Upper lobe of right lung (tissue), 1 donor: ENCODE measurements around the gene NUDT1. TPM values are rescaled to one million over a fixed set of nuclear protein-coding genes. Genes with fewer than 3 reads are reported as not detected.

Experiments used
- ATAC-seq: fragments of 200-7000 bp; cut with Tn5 transposase; one replicate; pipeline ENCODE4 v1.9.1; 2020; ENCODE audit warnings: mild to moderate bottlenecking, moderate library complexity
- DNase-seq: peaks from one replicate; pipeline ENCODE4 v3.0.0-alpha.2; 2020
- H3K27ac ChIP-seq: fragments of 200-600 bp; one replicate; pipeline ENCODE4 v1.8.0; 2022
- H3K27me3 ChIP-seq: fragments of 200-600 bp; one replicate; pipeline ENCODE4 v1.8.0; 2022; ENCODE audit warnings: mild to moderate bottlenecking
- H3K36me3 ChIP-seq: fragments of 200-600 bp; one replicate; pipeline ENCODE4 v1.8.0; 2022
- H3K4me1 ChIP-seq: fragments of 200-600 bp; one replicate; pipeline ENCODE4 v1.8.0; 2022
- H3K4me3 ChIP-seq: fragments of 200-600 bp; one replicate; pipeline ENCODE4 v1.8.0; 2022; ENCODE audit warnings: mild to moderate bottlenecking
- H3K9me3 ChIP-seq: fragments of 200-600 bp; one replicate; pipeline ENCODE4 v1.8.0; 2022
- CTCF ChIP-seq: fragments of 200-600 bp; IDR thresholded peaks from one replicate; pipeline ENCODE4 v1.8.0; 2022; ENCODE audit warnings: antibody characterized with exemption
- intact Hi-C: fragments of 100-400 bp; cut with DNase I; formaldehyde crosslinking; loops from one replicate; pipeline ENCODE4 v1.11.0; 2022
- microRNA-seq: library from miRNA; unstranded; fragments of <30 nt; microRNA quantifications from one replicate; pipeline ENCODE4 v1.2.0, GENCODE V29; 2020; ENCODE audit warnings: borderline microRNAs expressed
- total RNA-seq: library from RNA; stranded (reverse); fragmentation: NEBNext Ultra II Directional; extraction: Animal tissue kit (Norgen Biotek cat#: 25700); gene quantifications from one replicate; pipeline ENCODE4 v1.2.1, GENCODE V29; 2021
- donor health status: DM: no; HTN: yes; CAD: no; lungs with severe emphysema.

Gene NUDT1
- total RNA-seq, 1 donor from 2014 or later, result 13.2 TPM

- ATAC-seq (no peak), DNase-seq (no peak)
- TF ChIP-seq CTCF, result no peak
- Histone ChIP-seq H3K36me3 (no peaks in the 10 kb centered on the region), H3K9me3 (no peaks in the 10 kb centered on the region), H3K27ac (no peak overlapping the region), H3K4me3 (no peak overlapping the region), H3K27me3 (no peaks in the 10 kb centered on the region), H3K4me1 (peaks cover 4% of the 10 kb centered on the region)
- intact Hi-C loops, result no loop called here
Measured at GRCh38 chr7:2296832-2297231, 54.8 kb downstream of the NUDT1 start.

- Histone ChIP-seq H3K27me3 (no peaks in the 10 kb centered on the region), H3K4me1 (peaks cover 8% of the 10 kb centered on the region), H3K4me3 (no peak overlapping the region), H3K36me3 (no peaks in the 10 kb centered on the region), H3K9me3 (no peaks in the 10 kb centered on the region), H3K27ac (peak overlapping the region; percentile 75)
- no peak for TF ChIP-seq CTCF
- peak; percentile 93 for ATAC-seq
- intact Hi-C loops, result no loop called here
- DNase-seq, result peak; percentile 84
Measured at GRCh38 chr7:2299131-2299829, 57.3 kb downstream of the NUDT1 start.

- ATAC-seq, result peak; percentile 59
- H3K4me3 ChIP-seq, result no peak overlapping the region
- H3K27ac ChIP-seq, result peak overlapping the region; percentile 75
Measured at GRCh38 chr7:2299870-2300512, 58.0 kb downstream of the NUDT1 start.

More at GRCh38 chr7:2299870-2300512, 58.0 kb downstream of the NUDT1 start:
- no peak for DNase-seq
- TF ChIP-seq CTCF, result no peak
- H3K4me1 ChIP-seq, result peaks cover 14% of the 10 kb centered on the region
- no peaks in the 10 kb centered on the region for H3K36me3 ChIP-seq
- no peaks in the 10 kb centered on the region for H3K9me3 ChIP-seq
- H3K27me3 ChIP-seq, result no peaks in the 10 kb centered on the region
- intact Hi-C loops, result no loop called here

Small RNA genes lying within 50 kb of the gene (microRNA-seq; reads per million reads assigned to microRNA genes)
- gene MIR6836, result not detected

Other genes starting within 250 kb of the NUDT1 start
- gene MAD1L1, start 9.3 kb upstream of the NUDT1 start, total RNA-seq, result 48.4 TPM
- gene MRM2, start within 50 bp of the NUDT1 start, total RNA-seq, result 23.7 TPM
- gene SNX8, start 72.2 kb downstream of the NUDT1 start, total RNA-seq, result 60.1 TPM
- gene EIF3B, start 112.6 kb downstream of the NUDT1 start, total RNA-seq, result 107 TPM
- gene CHST12, start 161.4 kb downstream of the NUDT1 start, total RNA-seq, result 29.8 TPM
- gene GRIFIN, start 234.2 kb downstream of the NUDT1 start, total RNA-seq, result not detected